ENCODE results near the gene ACBD3.

Gene ACBD3

GRCh38 chr1:226223157-226223785 lies 36.7 kb upstream of the ACBD3 start, which contains the start of gene MIXL1:
MIXL1 (plus strand) TSS chr1:226223664; CDS start chr1:226223682, 18 bp downstream.
- no peak for ATAC-seq (ENCODE audit: low read depth)
- Histone ChIP-seq H3K4me3 (ENCODE audit: severe bottlenecking) (peak within 1 kb of the TSS; percentile 27), H3K36me3 (ENCODE audit: low read depth) (no peaks in the 10 kb centered on the region), H3K9me3 (ENCODE audit: severe bottlenecking) (no peaks in the 10 kb centered on the region), H3K4me1 (ENCODE audit: insufficient read depth, poor library complexity, severe bottlenecking) (no peaks in the 10 kb centered on the region), H3K27me3 (ENCODE audit: insufficient read depth, poor library complexity, severe bottlenecking) (no peaks in the 10 kb centered on the region), H3K27ac (ENCODE audit: poor library complexity, severe bottlenecking) (no peak within 1 kb of the TSS)
- no peak for DNase-seq (ENCODE audit: low spot score)
- no peak for TF ChIP-seq CTCF (IDR thresholded peaks at IDR 0.05; ENCODE audit: poor library complexity, severe bottlenecking)

- no peak for ATAC-seq (ENCODE audit: low read depth)
- no peaks in the 10 kb centered on the region for H3K27me3 ChIP-seq (ENCODE audit: insufficient read depth, poor library complexity, severe bottlenecking)
- H3K36me3 ChIP-seq (ENCODE audit: low read depth) = no peaks in the 10 kb centered on the region
- no peaks in the 10 kb centered on the region for H3K4me1 ChIP-seq (ENCODE audit: insufficient read depth, poor library complexity, severe bottlenecking)
- no peak for DNase-seq (ENCODE audit: low spot score)
- H3K4me3 ChIP-seq (ENCODE audit: severe bottlenecking) = no peak overlapping the region
- H3K27ac ChIP-seq (ENCODE audit: poor library complexity, severe bottlenecking) = no peak overlapping the region
- H3K9me3 ChIP-seq (ENCODE audit: severe bottlenecking) = no peaks in the 10 kb centered on the region
- TF ChIP-seq CTCF (IDR thresholded peaks at IDR 0.05; ENCODE audit: poor library complexity, severe bottlenecking) = no peak
Observed at GRCh38 chr1:226222686-226223085, 36.1 kb upstream of the ACBD3 start.

- H3K27me3 ChIP-seq (ENCODE audit: insufficient read depth, poor library complexity, severe bottlenecking) = no peaks in the 10 kb centered on the region
- DNase-seq (ENCODE audit: low spot score) (no peak), ATAC-seq (ENCODE audit: low read depth) (no peak)
- no peak for TF ChIP-seq CTCF (IDR thresholded peaks at IDR 0.05; ENCODE audit: poor library complexity, severe bottlenecking)
- H3K27ac ChIP-seq (ENCODE audit: poor library complexity, severe bottlenecking) = no peak overlapping the region
- no peaks in the 10 kb centered on the region for H3K9me3 ChIP-seq (ENCODE audit: severe bottlenecking)
- H3K36me3 ChIP-seq (ENCODE audit: low read depth) = no peaks in the 10 kb centered on the region
- no peak overlapping the region for H3K4me3 ChIP-seq (ENCODE audit: severe bottlenecking)
- H3K4me1 ChIP-seq (ENCODE audit: insufficient read depth, poor library complexity, severe bottlenecking) = no peaks in the 10 kb centered on the region
Observed at GRCh38 chr1:226220473-226221189, 34.1 kb upstream of the ACBD3 start.

- no peaks in the 10 kb centered on the region for H3K4me1 ChIP-seq (ENCODE audit: insufficient read depth, poor library complexity, severe bottlenecking)
- H3K27me3 ChIP-seq (ENCODE audit: insufficient read depth, poor library complexity, severe bottlenecking) = no peaks in the 10 kb centered on the region
- TF ChIP-seq CTCF (IDR thresholded peaks at IDR 0.05; ENCODE audit: poor library complexity, severe bottlenecking) = no peak
- H3K36me3 ChIP-seq (ENCODE audit: low read depth) = no peaks in the 10 kb centered on the region
- no peaks in the 10 kb centered on the region for H3K9me3 ChIP-seq (ENCODE audit: severe bottlenecking)
- no peak for ATAC-seq (ENCODE audit: low read depth)
- no peak overlapping the region for H3K4me3 ChIP-seq (ENCODE audit: severe bottlenecking)
- DNase-seq (ENCODE audit: low spot score) = no peak
- no peak overlapping the region for H3K27ac ChIP-seq (ENCODE audit: poor library complexity, severe bottlenecking)
Observed at GRCh38 chr1:226217273-226217672, 30.7 kb upstream of the ACBD3 start.

GRCh38 chr1:226216056-226216455 lies 29.5 kb upstream of the ACBD3 start:
- H3K27me3 ChIP-seq (ENCODE audit: insufficient read depth, poor library complexity, severe bottlenecking) = no peaks in the 10 kb centered on the region
- DNase-seq (ENCODE audit: low spot score) (no peak), ATAC-seq (ENCODE audit: low read depth) (no peak)
- no peak overlapping the region for H3K4me3 ChIP-seq (ENCODE audit: severe bottlenecking)
- H3K4me1 ChIP-seq (ENCODE audit: insufficient read depth, poor library complexity, severe bottlenecking) = no peaks in the 10 kb centered on the region
- H3K36me3 ChIP-seq (ENCODE audit: low read depth) = no peaks in the 10 kb centered on the region
- no peak overlapping the region for H3K27ac ChIP-seq (ENCODE audit: poor library complexity, severe bottlenecking)
- no peak for TF ChIP-seq CTCF (IDR thresholded peaks at IDR 0.05; ENCODE audit: poor library complexity, severe bottlenecking)
- H3K9me3 ChIP-seq (ENCODE audit: severe bottlenecking) = no peaks in the 10 kb centered on the region

All from RWPE2 (cell line).